Measurements from ENCODE around the gene DCAF5.

- TF ChIP-seq POLR2A (IDR thresholded peaks at IDR 0.05) (no peak), CTCF (IDR thresholded peaks at IDR 0.05) (no peak)
Measured at GRCh38 chr14:69042299-69042698, 110.6 kb downstream of the DCAF5 start.

All from vagina (tissue), 2 donors.